ENCODE data around the gene ATP1A3.
"Not testable (repeated sequence)": the region's sequence is repeated elsewhere in the genome, so short reads cannot be mapped to it uniquely, and the experiment has no call there.

ATP1A3 gene

GRCh38 chr19:41993612-41994483 lies at the start of gene ATP1A3:
Gene ATP1A3 (minus strand): TSS chr19:41994230. CDS start chr19:41994076, 154 bp downstream.
- peaks cover 60% of the 10 kb centered on the region for H3K27me3 Mint-ChIP-seq (ENCODE audit: low read depth)
- H3K4me1 Mint-ChIP-seq = peaks cover 13% of the 10 kb centered on the region
- H3K27ac Mint-ChIP-seq = no peak within 1 kb of the TSS
- H3K36me3 Mint-ChIP-seq (ENCODE audit: low read depth) = no peaks in the 10 kb centered on the region
- TF ChIP-seq CTCF (IDR thresholded peaks at IDR 0.05; ENCODE audit: unreplicated experiment in 3 of 3) = no peak
- peak within 1 kb of the TSS; percentile 68 to 78 (median 76) for H3K4me3 Mint-ChIP-seq
- peaks cover 3% of the 10 kb centered on the region for H3K9me3 Mint-ChIP-seq

GRCh38 chr19:42042455-42043170 lies 48.6 kb upstream of the ATP1A3 start:
- TF ChIP-seq CTCF (IDR thresholded peaks at IDR 0.05; ENCODE audit: unreplicated experiment in 3 of 3) = no peak
- Mint-ChIP-seq H3K27ac (no peak overlapping the region), H3K4me3 (no peak overlapping the region), H3K36me3 (ENCODE audit: low read depth) (no peaks in the 10 kb centered on the region), H3K4me1 (no peaks in the 10 kb centered on the region), H3K9me3 (no peaks in the 10 kb centered on the region), H3K27me3 (ENCODE audit: low read depth) (no peaks in the 10 kb centered on the region)

GRCh38 chr19:42040491-42040890 lies 46.5 kb upstream of the ATP1A3 start:
- H3K36me3 Mint-ChIP-seq (ENCODE audit: low read depth); H3K4me1 Mint-ChIP-seq; H3K27me3 Mint-ChIP-seq (ENCODE audit: low read depth); H3K27ac Mint-ChIP-seq; H3K9me3 Mint-ChIP-seq; H3K4me3 Mint-ChIP-seq: not testable (repeated sequence)

GRCh38 chr19:42040031-42040430 lies 46.0 kb upstream of the ATP1A3 start:
- Mint-ChIP-seq H3K4me1 (no peaks in the 10 kb centered on the region), H3K9me3 (no peaks in the 10 kb centered on the region), H3K27ac (no peak overlapping the region), H3K27me3 (ENCODE audit: low read depth) (no peaks in the 10 kb centered on the region), H3K36me3 (ENCODE audit: low read depth) (no peaks in the 10 kb centered on the region), H3K4me3 (no peak overlapping the region)
- TF ChIP-seq CTCF (IDR thresholded peaks at IDR 0.05; ENCODE audit: unreplicated experiment in 3 of 3) = no peak

GRCh38 chr19:42038666-42039065 lies 44.6 kb upstream of the ATP1A3 start:
- H3K4me3 Mint-ChIP-seq = no peak overlapping the region
- peaks cover 6% of the 10 kb centered on the region for H3K4me1 Mint-ChIP-seq
- H3K27me3 Mint-ChIP-seq (ENCODE audit: low read depth) = no peaks in the 10 kb centered on the region
- TF ChIP-seq CTCF (IDR thresholded peaks at IDR 0.05; ENCODE audit: unreplicated experiment in 3 of 3) = no peak
- H3K9me3 Mint-ChIP-seq = no peaks in the 10 kb centered on the region
- no peak overlapping the region for H3K27ac Mint-ChIP-seq
- no peaks in the 10 kb centered on the region for H3K36me3 Mint-ChIP-seq (ENCODE audit: low read depth)

- no peak overlapping the region for H3K27ac Mint-ChIP-seq
- H3K4me1 Mint-ChIP-seq = peaks cover 8% of the 10 kb centered on the region
- H3K27me3 Mint-ChIP-seq (ENCODE audit: low read depth) = no peaks in the 10 kb centered on the region
- H3K36me3 Mint-ChIP-seq (ENCODE audit: low read depth) = no peaks in the 10 kb centered on the region
- no peaks in the 10 kb centered on the region for H3K9me3 Mint-ChIP-seq
- H3K4me3 Mint-ChIP-seq = no peak overlapping the region
- TF ChIP-seq CTCF (IDR thresholded peaks at IDR 0.05; ENCODE audit: unreplicated experiment in 3 of 3) = no peak
Measured at GRCh38 chr19:42037649-42038048, 43.6 kb upstream of the ATP1A3 start.
